Measurements from ENCODE around the gene ZNF296.

- TF ChIP-seq CTCF (IDR thresholded peaks at IDR 0.05) (no peak), POLR2A (IDR thresholded peaks at IDR 0.05) (no peak)
These were observed 4.1 kb downstream of the ZNF296 start for GRCh38 chr19:45071969-45072790.
